OCI-LY7 (cell line): ENCODE measurements around the gene TBC1D7. TPM values are rescaled to one million over a fixed set of nuclear protein-coding genes. Genes with fewer than 3 reads are reported as not detected.
A peak's percentile ranks its signal among the peaks of the same experiment; 100 is the strongest.

ENCODE experiments used
- BruUV-seq: library from RNA; stranded (reverse); fragments of 400-500 nt; replicated peaks from 2 replicates; lab custom pipeline; 2021; lab: Mats Ljungman, UMichigan
- CTCF ChIA-PET: fragments of 300-600 bp; sonication (Branson Sonifier 250); formaldehyde crosslinking; loops from one replicate; lab custom pipeline; 2022; ENCODE audit warnings: antibody characterized with exemption; ENCODE audit not compliant: unreplicated experiment; lab: Charles Lee
- POLR2A ChIA-PET: fragments of 300-600 bp; sonication (Branson Sonifier 250); formaldehyde crosslinking; loops from one replicate; lab custom pipeline; 2022; ENCODE audit warnings: antibody characterized with exemption; lab: Charles Lee
- DNase-seq: peaks from one replicate; pipeline ENCODE4 v3.0.0-alpha.2; 2015; ENCODE audit warnings: low spot score
- H2AFZ ChIP-seq: fragments of 200-600 bp; sonication (generic), shearing (Covaris generic); 2 replicates; pipeline ENCODE4 v1.6.1; 2014; ENCODE audit warnings: mild to moderate bottlenecking, antibody characterized with exemption, low read length, moderate library complexity
- H3K27ac ChIP-seq: fragments of 200-600 bp; sonication (generic); 2 replicates; pipeline ENCODE4 v1.5.1; 2014; ENCODE audit warnings: mixed run types, low read depth, mild to moderate bottlenecking, moderate library complexity, low read length, inconsistent platforms; ENCODE audit not compliant: poor library complexity, severe bottlenecking
- H3K36me3 ChIP-seq: fragments of 200-600 bp; sonication (generic); 2 replicates; pipeline ENCODE4 v1.6.1; 2014; ENCODE audit warnings: mild to moderate bottlenecking, antibody characterized with exemption, low read length, moderate library complexity, mixed read lengths; ENCODE audit not compliant: insufficient read depth
- H3K4me1 ChIP-seq: fragments of 200-600 bp; sonication (generic); 2 replicates; pipeline ENCODE4 v1.5.1; 2014; ENCODE audit warnings: mild to moderate bottlenecking, low read length; ENCODE audit not compliant: insufficient read depth, poor library complexity, severe bottlenecking
- H3K4me2 ChIP-seq: fragments of 200-600 bp; sonication (generic); 2 replicates; pipeline ENCODE4 v1.6.1; 2014; ENCODE audit warnings: mild to moderate bottlenecking, low read length
- H3K4me3 ChIP-seq: fragments of 200-600 bp; sonication (generic); 2 replicates; pipeline ENCODE4 v1.5.1; 2014; ENCODE audit warnings: mild to moderate bottlenecking, low read depth, low read length; ENCODE audit not compliant: poor library complexity, severe bottlenecking
- H3K79me2 ChIP-seq: fragments of 200-600 bp; sonication (generic); 2 replicates; pipeline ENCODE4 v1.6.1; 2016; ENCODE audit warnings: low read depth, mild to moderate bottlenecking, low read length, moderate library complexity, mixed read lengths; ENCODE audit not compliant: insufficient read depth
- H3K9me2 ChIP-seq: fragments of 200-600 bp; sonication (generic); 2 replicates; pipeline ENCODE4 v1.6.1; 2016; ENCODE audit warnings: mild to moderate bottlenecking, low read length, mixed read lengths; ENCODE audit not compliant: insufficient read depth
- H3K9me3 ChIP-seq: fragments of 200-600 bp; sonication (generic); 2 replicates; pipeline ENCODE4 v1.6.1; 2014; ENCODE audit warnings: mild to moderate bottlenecking, mixed run types, low read length, mixed read lengths
- H4K20me1 ChIP-seq: fragments of 200-600 bp; sonication (generic); 2 replicates; pipeline ENCODE4 v1.6.1; 2014; ENCODE audit warnings: mild to moderate bottlenecking, antibody characterized with exemption, low read length, moderate library complexity, mixed read lengths; ENCODE audit not compliant: insufficient read depth
- EZH2phosphoT487 ChIP-seq: fragments of 200-600 bp; sonication (generic); IDR thresholded peaks from 2 replicates; pipeline ENCODE4 v1.6.1; 2018; ENCODE audit warnings: low read depth, borderline replicate concordance, mild to moderate bottlenecking, mixed run types, antibody characterized with exemption, low read length, moderate library complexity, mixed read lengths
- intact Hi-C: fragments of 100-400 bp; cut with micrococcal nuclease; formaldehyde crosslinking; loops from one replicate; pipeline ENCODE4 v1.10.0; 2022; ENCODE audit not compliant: unreplicated experiment
- total RNA-seq, 2 experiments: library from RNA; depleted of rRNA in 1 of 2; stranded (reverse); fragments of >200 nt in 1 of 2; shearing (Covaris generic) in 1 of 2; gene quantifications; 2 replicates each; pipeline ENCODE4 v1.2.3, GENCODE V29; 2014 to 2022
- TF ChIP-seq, protein P1 (sequence below): fragments of 200-600 bp; sonication (generic); conservative IDR thresholded peaks from 2 replicates; pipeline ENCODE4 v1.5.1; 2014; ENCODE audit warnings: mild to moderate bottlenecking, antibody characterized with exemption, low read length, moderate library complexity, mixed read lengths

The TBC1D7 gene
- total RNA-seq, 2 experiments from 2014 or later: 46.2 to 69.2 TPM

- no peak overlapping the region for H3K4me3 ChIP-seq
- ChIA-PET POLR2A (no interaction called here), CTCF (interaction anchor here (0.9 kb wide), 1 partner anchor 14 kb away, joined by 3 read pairs; no protein-coding TSS in a partner anchor)
- no peaks in the 10 kb centered on the region for H3K36me3 ChIP-seq
- no peak for DNase-seq
- H3K4me2 ChIP-seq: no peak overlapping the region
- no peaks in the 10 kb centered on the region for H3K9me2 ChIP-seq
- no peaks in the 10 kb centered on the region for H4K20me1 ChIP-seq
- no peak overlapping the region for H2AFZ ChIP-seq
- TF ChIP-seq, protein P1, sequence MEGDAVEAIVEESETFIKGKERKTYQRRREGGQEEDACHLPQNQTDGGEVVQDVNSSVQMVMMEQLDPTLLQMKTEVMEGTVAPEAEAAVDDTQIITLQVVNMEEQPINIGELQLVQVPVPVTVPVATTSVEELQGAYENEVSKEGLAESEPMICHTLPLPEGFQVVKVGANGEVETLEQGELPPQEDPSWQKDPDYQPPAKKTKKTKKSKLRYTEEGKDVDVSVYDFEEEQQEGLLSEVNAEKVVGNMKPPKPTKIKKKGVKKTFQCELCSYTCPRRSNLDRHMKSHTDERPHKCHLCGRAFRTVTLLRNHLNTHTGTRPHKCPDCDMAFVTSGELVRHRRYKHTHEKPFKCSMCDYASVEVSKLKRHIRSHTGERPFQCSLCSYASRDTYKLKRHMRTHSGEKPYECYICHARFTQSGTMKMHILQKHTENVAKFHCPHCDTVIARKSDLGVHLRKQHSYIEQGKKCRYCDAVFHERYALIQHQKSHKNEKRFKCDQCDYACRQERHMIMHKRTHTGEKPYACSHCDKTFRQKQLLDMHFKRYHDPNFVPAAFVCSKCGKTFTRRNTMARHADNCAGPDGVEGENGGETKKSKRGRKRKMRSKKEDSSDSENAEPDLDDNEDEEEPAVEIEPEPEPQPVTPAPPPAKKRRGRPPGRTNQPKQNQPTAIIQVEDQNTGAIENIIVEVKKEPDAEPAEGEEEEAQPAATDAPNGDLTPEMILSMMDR: no peak
- no peak for TF ChIP-seq EZH2phosphoT487
- peaks cover 6% of the 10 kb centered on the region; the same call in 1 of the 2 replicates for H3K79me2 ChIP-seq
- no TSS peak for BruUV-seq
- H3K4me1 ChIP-seq: peaks cover 22% of the 10 kb centered on the region
- H3K27ac ChIP-seq: no peak overlapping the region
- intact Hi-C loops: loop anchor here (5.0 kb wide), 2 partner anchors 315 to 420 kb away; no protein-coding TSS in a partner anchor
- H3K9me3 ChIP-seq: no peaks in the 10 kb centered on the region
These were observed 4.0 kb upstream of the TBC1D7 start for GRCh38 chr6:13332349-13332706.

GRCh38 chr6:13331516-13332348 is 3.4 kb upstream of the TBC1D7 start:
- no peaks in the 10 kb centered on the region for H3K9me3 ChIP-seq
- ChIA-PET POLR2A (interaction anchor here (0.6 to 1.3 kb wide), 4 partner anchors 23 to 217 kb away, joined by 3 to 6 read pairs (median 4); no protein-coding TSS in a partner anchor), CTCF (interaction anchor here (0.9 to 1.9 kb wide), 2 partner anchors 15 to 137 kb away, joined by 3 to 10 read pairs; no protein-coding TSS in a partner anchor)
- H3K36me3 ChIP-seq: no peaks in the 10 kb centered on the region
- no peak overlapping the region for H3K4me2 ChIP-seq
- H3K4me3 ChIP-seq: no peak overlapping the region
- H3K4me1 ChIP-seq: peaks cover 26% of the 10 kb centered on the region
- BruUV-seq: no TSS peak
- peaks cover 12% of the 10 kb centered on the region; the same call in 1 of the 2 replicates for H3K79me2 ChIP-seq
- H4K20me1 ChIP-seq: no peaks in the 10 kb centered on the region
- H3K9me2 ChIP-seq: no peaks in the 10 kb centered on the region
- DNase-seq: peak; percentile 73
- no peak for TF ChIP-seq EZH2phosphoT487
- TF ChIP-seq, protein P1: peak; percentile 99
- no peak overlapping the region for H3K27ac ChIP-seq
- intact Hi-C loops: loop anchor here (1.0 to 5.0 kb wide), 3 partner anchors 136 to 419 kb away; no protein-coding TSS in a partner anchor
- H2AFZ ChIP-seq: no peak overlapping the region

GRCh38 chr6:13328875-13329183 is 492 bp upstream of the TBC1D7 start:
- peaks cover 15% of the 10 kb centered on the region; the same call in 1 of the 2 replicates for H3K79me2 ChIP-seq
- no peak for DNase-seq
- no peaks in the 10 kb centered on the region for H4K20me1 ChIP-seq
- H2AFZ ChIP-seq: peak overlapping the region; percentile 92
- H3K4me1 ChIP-seq: peaks cover 30% of the 10 kb centered on the region
- TF ChIP-seq, protein P1: no peak
- no peak for TF ChIP-seq EZH2phosphoT487
- H3K4me2 ChIP-seq: peak overlapping the region; percentile 98
- intact Hi-C loops: loop anchor here (1.0 to 5.0 kb wide), 4 partner anchors 34 to 483 kb away; partner anchors contain the start of gene MCUR1
- POLR2A ChIA-PET: interaction anchor here (0.6 to 4.4 kb wide), 31 partner anchors 11 to 288 kb away, joined by 3 to 43 read pairs (median 4); partner anchors contain the start of genes NOL7 and SIRT5
- H3K36me3 ChIP-seq: peaks cover 10% of the 10 kb centered on the region
- H3K27ac ChIP-seq: peak overlapping the region; percentile 54
- H3K4me3 ChIP-seq: peak overlapping the region; percentile 89
- no peaks in the 10 kb centered on the region for H3K9me2 ChIP-seq
- CTCF ChIA-PET: interaction anchor here (0.6 to 1.2 kb wide), 7 partner anchors 24 to 291 kb away, joined by 3 to 5 read pairs (median 4); no protein-coding TSS in a partner anchor
- no peaks in the 10 kb centered on the region for H3K9me3 ChIP-seq
- BruUV-seq: TSS peak; percentile 98
